Stimulated activated effector memory CD8-positive, alpha-beta T cell treated with anti-CD3 and anti-CD28 coated beads, Interleukin-12 subunit alpha, Interleukin-12 subunit beta, amount 100 ng/mL, for 72 hours (primary cell): ENCODE data around the gene TLR1.

Experiments used
- ATAC-seq: fragments of 150-1000 bp; cut with Tn5 transposase; 2 replicates; pipeline ENCODE4 v1.10.0; 2021
- DNase-seq, 2 donors: peaks; one replicate each; pipeline ENCODE4 v3.0.0; 2021 to 2022; ENCODE audit warnings: low spot score in 2 of 2
- H3K27ac Mint-ChIP-seq: one replicate; pipeline ENCODE4 v1.8.0; 2022; ENCODE audit warnings: mild to moderate bottlenecking, mixed read lengths
- H3K36me3 Mint-ChIP-seq: one replicate; pipeline ENCODE4 v1.8.0; 2022; ENCODE audit warnings: mild to moderate bottlenecking, mixed read lengths
- H3K4me1 Mint-ChIP-seq: one replicate; pipeline ENCODE4 v1.8.0; 2022; ENCODE audit warnings: mixed read lengths
- H3K4me3 Mint-ChIP-seq: one replicate; pipeline ENCODE4 v1.8.0; 2022; ENCODE audit warnings: mild to moderate bottlenecking, mixed read lengths
- H3K9me3 Mint-ChIP-seq: one replicate; pipeline ENCODE4 v1.8.0; 2022; ENCODE audit warnings: mixed read lengths

TLR1 gene, protein sequence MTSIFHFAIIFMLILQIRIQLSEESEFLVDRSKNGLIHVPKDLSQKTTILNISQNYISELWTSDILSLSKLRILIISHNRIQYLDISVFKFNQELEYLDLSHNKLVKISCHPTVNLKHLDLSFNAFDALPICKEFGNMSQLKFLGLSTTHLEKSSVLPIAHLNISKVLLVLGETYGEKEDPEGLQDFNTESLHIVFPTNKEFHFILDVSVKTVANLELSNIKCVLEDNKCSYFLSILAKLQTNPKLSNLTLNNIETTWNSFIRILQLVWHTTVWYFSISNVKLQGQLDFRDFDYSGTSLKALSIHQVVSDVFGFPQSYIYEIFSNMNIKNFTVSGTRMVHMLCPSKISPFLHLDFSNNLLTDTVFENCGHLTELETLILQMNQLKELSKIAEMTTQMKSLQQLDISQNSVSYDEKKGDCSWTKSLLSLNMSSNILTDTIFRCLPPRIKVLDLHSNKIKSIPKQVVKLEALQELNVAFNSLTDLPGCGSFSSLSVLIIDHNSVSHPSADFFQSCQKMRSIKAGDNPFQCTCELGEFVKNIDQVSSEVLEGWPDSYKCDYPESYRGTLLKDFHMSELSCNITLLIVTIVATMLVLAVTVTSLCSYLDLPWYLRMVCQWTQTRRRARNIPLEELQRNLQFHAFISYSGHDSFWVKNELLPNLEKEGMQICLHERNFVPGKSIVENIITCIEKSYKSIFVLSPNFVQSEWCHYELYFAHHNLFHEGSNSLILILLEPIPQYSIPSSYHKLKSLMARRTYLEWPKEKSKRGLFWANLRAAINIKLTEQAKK

DNA sequence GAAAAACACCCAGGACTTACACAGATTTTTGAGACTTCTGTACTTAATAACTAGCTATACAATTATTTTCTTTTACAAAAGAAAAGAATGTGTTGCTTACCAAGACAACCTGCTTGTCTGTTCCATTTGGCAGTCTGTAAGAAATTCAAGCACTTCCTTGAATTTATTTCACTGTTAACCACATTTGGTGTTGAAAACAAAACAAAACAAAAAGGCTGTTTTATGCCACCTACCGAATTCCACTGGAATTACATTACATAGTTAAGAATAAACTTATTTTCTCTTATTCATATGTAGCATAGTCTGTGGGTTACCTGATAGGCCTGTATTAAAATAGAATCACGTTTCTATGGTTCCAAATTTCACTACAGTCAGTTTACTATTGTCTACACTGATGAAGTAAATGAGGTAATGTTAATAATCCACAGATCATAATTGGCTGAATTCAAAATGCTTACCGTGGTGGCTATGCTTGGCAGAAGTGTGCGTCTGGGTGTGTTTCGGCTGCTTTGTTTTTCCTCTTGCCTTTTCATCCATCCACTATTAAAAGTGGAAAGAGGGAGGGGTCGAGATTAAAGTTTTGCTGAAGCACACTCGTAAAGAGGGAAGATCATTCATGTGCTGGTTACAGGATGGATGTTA lies at the start of gene TLR1:
TSS of gene TLR1 (minus strand) at position 138 of the 642 bp plus-strand sequence. CDS start 5,960 bp downstream, outside the sequence.
- DNase-seq (no peak), ATAC-seq (peak; percentile 87)
- peaks cover 4% of the 10 kb centered on the region for H3K36me3 Mint-ChIP-seq
- H3K27ac Mint-ChIP-seq, result peak within 1 kb of the TSS; percentile 88
- peaks cover 35% of the 10 kb centered on the region for H3K4me1 Mint-ChIP-seq
- peak within 1 kb of the TSS; percentile 68 for H3K4me3 Mint-ChIP-seq
- H3K9me3 Mint-ChIP-seq, result peaks cover 12% of the 10 kb centered on the region

DNA sequence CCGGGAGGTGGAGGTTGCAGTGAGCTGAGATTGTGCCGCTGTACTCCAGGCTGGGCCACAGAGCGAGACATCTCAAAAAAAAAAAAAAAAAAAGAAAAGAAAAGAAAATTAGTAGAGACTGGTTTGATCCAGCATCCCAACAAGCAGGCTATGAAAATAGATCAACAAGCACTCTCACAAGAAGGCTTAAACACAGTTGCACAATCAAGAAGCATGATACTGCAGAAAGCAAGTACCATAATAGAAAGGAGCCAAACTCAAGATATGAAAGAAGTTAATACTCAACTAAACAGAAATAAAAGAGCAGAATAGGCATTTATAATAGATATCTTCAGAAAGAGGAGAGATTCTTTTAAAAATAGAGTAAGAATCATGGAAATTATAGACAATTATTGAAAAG lies 41.4 kb upstream of the TLR1 start:
- Mint-ChIP-seq H3K4me3 (no peak overlapping the region), H3K27ac (no peak overlapping the region), H3K4me1 (no peaks in the 10 kb centered on the region), H3K9me3 (peaks cover 6% of the 10 kb centered on the region), H3K36me3 (no peaks in the 10 kb centered on the region)
- no peak for DNase-seq
- no peak for ATAC-seq

DNA sequence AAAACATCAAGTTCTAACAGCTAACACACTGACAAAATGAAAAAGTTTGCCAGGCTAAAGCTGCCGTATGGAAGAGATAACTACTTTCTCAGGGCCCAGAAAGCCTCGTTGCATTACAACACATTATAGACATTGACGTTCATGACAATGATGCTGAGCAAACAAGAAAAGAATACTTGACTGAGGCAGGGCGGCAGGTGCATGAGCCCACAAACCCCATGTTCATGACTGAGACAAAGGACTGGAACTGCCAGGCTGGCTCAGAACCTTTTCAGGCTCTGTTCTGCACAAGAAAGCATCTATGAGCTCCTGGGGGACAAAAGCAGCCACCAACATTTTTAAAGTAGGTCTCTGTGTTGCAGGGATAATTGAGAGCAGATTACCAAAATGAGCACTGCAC lies 38.4 kb upstream of the TLR1 start:
- no peak for DNase-seq
- no peak for ATAC-seq
- H3K27ac Mint-ChIP-seq, result no peak overlapping the region
- H3K4me3 Mint-ChIP-seq, result no peak overlapping the region
- no peaks in the 10 kb centered on the region for H3K36me3 Mint-ChIP-seq
- no peaks in the 10 kb centered on the region for H3K9me3 Mint-ChIP-seq
- peaks cover 9% of the 10 kb centered on the region for H3K4me1 Mint-ChIP-seq

DNA sequence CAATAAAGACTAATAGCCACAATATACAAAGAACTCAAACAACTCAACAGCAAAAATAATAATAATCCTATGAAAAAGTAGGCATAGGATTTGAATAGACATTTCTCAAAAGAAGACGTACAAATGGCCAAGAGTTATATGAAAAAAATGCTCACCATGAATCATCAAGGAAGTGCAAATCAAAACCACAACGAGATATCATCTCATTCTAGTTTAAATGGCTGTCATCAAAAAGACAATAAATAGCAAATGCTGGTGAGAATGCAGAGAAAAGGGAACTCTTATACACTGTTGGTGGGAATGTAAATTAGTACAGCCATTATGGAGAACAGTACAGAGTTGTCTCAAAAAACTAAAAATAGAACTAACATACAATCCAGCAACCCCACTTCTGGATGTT lies 33.3 kb upstream of the TLR1 start:
- peak; percentile 57 for ATAC-seq
- no peaks in the 10 kb centered on the region for H3K36me3 Mint-ChIP-seq

DNA sequence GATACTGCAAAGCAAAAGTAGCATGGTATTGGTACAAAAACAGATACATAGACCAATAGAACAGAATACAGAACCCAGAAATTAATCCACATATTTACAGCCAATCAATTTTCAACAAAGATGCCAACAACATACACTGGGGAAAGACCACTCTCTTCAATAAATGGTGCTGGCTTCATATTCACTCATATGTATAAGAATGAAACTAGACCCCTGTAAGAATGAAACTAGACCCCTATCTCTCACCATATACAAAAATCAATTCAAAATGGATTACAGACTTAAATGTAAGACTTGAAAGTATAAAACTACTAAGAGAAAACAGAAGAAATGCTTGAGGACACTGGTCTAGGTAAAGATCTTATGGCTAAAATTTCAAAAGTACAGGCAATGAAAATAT lies 32.7 kb upstream of the TLR1 start:
- Mint-ChIP-seq H3K9me3 (peaks cover 8% of the 10 kb centered on the region), H3K4me1 (peaks cover 17% of the 10 kb centered on the region), H3K4me3 (no peak overlapping the region), H3K36me3 (no peaks in the 10 kb centered on the region), H3K27ac (no peak overlapping the region)
- no peak for DNase-seq
- peak; percentile 47 for ATAC-seq

More for the DNA sequence above, 33.3 kb upstream of the TLR1 start:
- Mint-ChIP-seq H3K4me3 (no peak overlapping the region), H3K4me1 (peaks cover 17% of the 10 kb centered on the region), H3K9me3 (peaks cover 8% of the 10 kb centered on the region), H3K27ac (no peak overlapping the region)
- DNase-seq, result no peak

DNA sequence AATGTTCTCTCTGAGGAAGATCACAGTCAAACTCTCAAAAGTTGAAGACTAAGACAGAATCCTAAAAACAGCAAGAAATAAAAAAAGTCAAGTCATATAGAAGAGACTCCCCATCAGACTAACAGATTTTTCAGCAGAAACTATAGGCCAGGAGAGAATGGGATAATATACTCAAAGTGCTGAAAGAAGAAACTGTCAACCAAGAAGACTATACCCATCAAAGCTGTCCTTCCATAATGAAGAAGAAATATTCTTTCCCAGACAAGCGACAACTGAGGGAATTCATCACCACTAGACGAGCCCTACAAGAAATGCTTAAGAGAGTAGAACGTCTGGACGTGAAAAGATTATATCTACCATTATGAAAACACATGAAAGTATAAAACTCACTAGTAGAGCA lies 30.0 kb upstream of the TLR1 start:
- peaks cover 8% of the 10 kb centered on the region for H3K9me3 Mint-ChIP-seq
- no peak overlapping the region for H3K27ac Mint-ChIP-seq

DNA sequence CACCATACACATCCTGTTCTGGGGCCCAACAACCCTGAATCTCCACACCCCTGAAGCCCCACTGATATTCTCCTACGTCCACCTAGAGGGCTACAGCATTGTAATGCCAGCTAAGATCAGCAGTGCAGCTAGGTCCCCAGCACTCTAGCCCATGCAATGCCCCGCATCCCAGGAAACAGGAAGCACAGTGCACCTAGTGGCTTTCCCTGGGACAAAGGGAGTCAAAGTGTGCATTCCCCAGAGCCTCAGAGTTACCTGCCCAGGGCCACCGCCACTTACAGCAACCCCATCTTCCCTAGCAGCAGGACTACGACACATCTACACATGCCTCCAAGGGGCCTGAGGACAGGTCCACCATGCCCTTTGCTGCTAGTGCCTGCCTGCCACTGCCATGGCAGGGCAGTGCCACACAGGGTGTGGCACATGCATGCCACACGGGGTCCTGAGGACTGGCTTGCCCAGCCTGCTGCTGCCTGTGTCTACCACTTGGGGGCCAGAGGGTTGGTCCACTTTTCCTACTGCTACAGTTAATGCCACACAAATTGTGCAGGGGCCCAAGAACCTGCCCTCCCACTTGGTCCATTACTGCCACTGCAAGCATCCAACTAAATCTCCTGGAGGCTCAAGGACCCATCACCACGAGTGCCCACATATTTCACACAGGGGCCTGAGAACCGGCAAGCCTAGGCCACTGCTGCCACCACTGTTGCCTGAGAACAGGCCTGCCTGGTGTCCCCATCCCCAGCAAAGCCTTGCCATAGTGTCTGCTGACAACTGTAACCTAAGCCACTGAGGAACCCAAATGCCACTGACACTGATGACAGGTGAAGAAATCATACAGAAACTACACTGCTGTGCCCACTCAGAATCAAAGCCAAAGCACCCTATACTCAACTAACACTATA lies 28.3 kb upstream of the TLR1 start:
- no peak overlapping the region for H3K4me3 Mint-ChIP-seq
- ATAC-seq, result no peak
- H3K4me1 Mint-ChIP-seq, result peaks cover 6% of the 10 kb centered on the region
- peaks cover 8% of the 10 kb centered on the region for H3K9me3 Mint-ChIP-seq
- H3K36me3 Mint-ChIP-seq, result no peaks in the 10 kb centered on the region
- H3K27ac Mint-ChIP-seq, result no peak overlapping the region
- no peak for DNase-seq

More for the DNA sequence above, 30.0 kb upstream of the TLR1 start:
- no peaks in the 10 kb centered on the region for H3K36me3 Mint-ChIP-seq
- H3K4me3 Mint-ChIP-seq, result no peak overlapping the region
- peaks cover 17% of the 10 kb centered on the region for H3K4me1 Mint-ChIP-seq
- ATAC-seq (no peak), DNase-seq (no peak)

DNA sequence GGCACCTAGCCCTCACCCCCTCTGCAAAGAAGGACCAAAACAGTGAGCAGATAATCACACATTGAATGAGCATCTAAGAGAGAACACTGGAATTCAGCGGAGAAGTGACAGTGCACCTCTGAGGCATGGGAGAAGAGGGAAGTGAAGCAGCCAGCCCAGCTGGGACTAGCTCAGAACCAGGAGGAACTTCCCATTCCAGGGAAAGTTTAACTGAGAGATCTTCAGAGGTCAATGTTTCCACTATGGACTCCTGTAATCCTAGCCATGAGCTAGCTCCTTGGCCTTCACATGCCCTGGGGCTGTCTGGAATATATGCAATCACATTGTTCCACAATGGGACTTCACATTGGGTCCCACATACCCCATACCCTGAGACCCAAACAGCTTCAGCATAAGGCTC lies 27.6 kb upstream of the TLR1 start:
- H3K9me3 Mint-ChIP-seq, result peaks cover 8% of the 10 kb centered on the region
- no peak overlapping the region for H3K27ac Mint-ChIP-seq
- ATAC-seq (no peak), DNase-seq (no peak)
- no peaks in the 10 kb centered on the region for H3K4me1 Mint-ChIP-seq
- H3K4me3 Mint-ChIP-seq, result no peak overlapping the region
- no peaks in the 10 kb centered on the region for H3K36me3 Mint-ChIP-seq

DNA sequence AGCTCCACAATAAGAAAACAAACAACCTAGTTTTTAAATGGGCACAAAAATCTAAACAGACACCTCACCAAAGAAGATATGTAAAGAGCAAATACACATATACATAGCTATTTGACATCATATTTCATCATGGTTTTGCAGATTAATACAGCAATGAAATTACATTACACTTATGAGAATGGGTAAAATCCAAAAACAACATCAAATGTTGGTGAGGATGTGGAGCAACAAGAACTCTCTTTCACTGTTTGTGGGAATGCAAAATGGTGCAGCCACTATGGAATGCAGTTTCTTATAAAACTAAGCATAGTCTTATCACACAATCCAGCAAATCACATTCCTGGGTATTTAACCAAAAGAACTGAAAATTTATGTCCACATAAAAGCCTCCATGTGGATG lies 27.1 kb upstream of the TLR1 start:
- Mint-ChIP-seq H3K4me1 (no peaks in the 10 kb centered on the region), H3K36me3 (no peaks in the 10 kb centered on the region), H3K27ac (no peak overlapping the region), H3K4me3 (no peak overlapping the region), H3K9me3 (peaks cover 8% of the 10 kb centered on the region)
- ATAC-seq (no peak), DNase-seq (no peak)

DNA sequence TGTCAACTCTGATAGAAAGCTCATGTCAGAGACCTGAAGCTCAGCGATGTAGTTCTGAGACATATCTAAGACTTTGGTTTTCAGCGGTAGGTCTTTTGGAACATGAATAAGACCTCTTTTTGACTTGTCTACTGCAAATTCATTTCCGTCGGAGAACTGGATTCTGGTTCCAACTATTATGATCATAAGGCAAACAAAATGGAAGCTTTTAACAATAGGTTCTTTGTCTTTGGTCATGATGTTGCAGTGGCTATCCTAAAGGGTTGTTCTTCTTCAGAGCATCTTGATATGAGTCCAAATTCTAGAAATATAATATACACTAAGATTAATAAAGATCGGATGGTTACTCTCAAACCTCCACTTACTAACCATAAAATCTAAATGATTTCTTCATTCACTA lies 24.6 kb upstream of the TLR1 start:
- DNase-seq, result no peak
- Mint-ChIP-seq H3K36me3 (no peaks in the 10 kb centered on the region), H3K4me3 (no peak overlapping the region), H3K27ac (no peak overlapping the region), H3K9me3 (peaks cover 5% of the 10 kb centered on the region), H3K4me1 (no peaks in the 10 kb centered on the region)
- ATAC-seq, result no peak

DNA sequence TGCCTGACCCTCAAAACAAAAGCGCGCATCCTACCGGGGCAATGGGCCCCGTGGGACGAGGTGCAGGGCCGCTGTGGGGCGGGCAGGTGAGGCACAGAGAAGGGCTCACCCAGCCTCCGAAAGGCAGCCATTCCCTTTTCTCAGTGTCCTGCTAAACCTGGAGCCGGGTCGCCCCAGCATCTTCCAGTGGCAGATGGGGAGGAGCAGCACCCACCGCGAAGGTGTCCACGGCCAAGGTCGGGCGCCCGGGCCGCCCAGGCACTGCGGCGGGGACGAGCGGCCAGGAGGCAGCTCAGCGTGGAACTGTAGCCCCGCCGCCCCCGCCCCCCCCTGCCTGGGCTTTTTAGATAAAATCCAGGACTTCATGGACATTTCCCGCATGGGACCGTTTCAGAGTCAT lies 19.2 kb upstream of the TLR1 start:
- H3K27ac Mint-ChIP-seq, result no peak overlapping the region
- ATAC-seq (no peak), DNase-seq (no peak)
- peaks cover 18% of the 10 kb centered on the region for H3K4me1 Mint-ChIP-seq
- H3K9me3 Mint-ChIP-seq, result peaks cover 6% of the 10 kb centered on the region
- H3K4me3 Mint-ChIP-seq, result no peak overlapping the region
- H3K36me3 Mint-ChIP-seq, result no peaks in the 10 kb centered on the region

DNA sequence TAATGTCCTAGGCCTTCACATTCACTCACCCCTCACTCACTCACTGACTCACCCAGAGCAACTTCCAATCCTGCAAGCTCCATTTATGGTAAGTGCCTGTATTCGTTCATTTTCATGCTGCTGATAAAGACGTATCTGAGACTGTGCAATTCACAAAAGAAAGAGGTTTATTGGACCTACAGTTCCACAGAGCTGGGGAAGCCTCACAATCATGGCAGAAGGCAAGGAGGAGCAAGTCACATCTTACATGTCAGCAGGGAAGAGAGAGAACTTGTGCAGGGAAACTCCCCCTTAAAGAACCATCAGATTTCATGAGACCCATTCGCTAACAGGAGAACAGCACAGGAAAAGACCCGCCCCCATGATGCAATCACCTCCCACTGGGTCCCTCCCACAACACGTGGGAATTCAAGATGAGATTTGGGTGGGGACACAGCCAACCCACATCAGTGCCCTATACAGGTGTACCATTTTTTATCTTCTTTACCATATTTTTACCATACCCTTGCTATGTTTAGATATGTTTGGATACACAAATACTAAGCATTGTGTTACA lies 18.2 kb upstream of the TLR1 start:
- Mint-ChIP-seq H3K4me3 (no peak overlapping the region), H3K27ac (no peak overlapping the region), H3K9me3 (peaks cover 6% of the 10 kb centered on the region), H3K4me1 (peaks cover 18% of the 10 kb centered on the region), H3K36me3 (no peaks in the 10 kb centered on the region)
- ATAC-seq (no peak), DNase-seq (no peak)

DNA sequence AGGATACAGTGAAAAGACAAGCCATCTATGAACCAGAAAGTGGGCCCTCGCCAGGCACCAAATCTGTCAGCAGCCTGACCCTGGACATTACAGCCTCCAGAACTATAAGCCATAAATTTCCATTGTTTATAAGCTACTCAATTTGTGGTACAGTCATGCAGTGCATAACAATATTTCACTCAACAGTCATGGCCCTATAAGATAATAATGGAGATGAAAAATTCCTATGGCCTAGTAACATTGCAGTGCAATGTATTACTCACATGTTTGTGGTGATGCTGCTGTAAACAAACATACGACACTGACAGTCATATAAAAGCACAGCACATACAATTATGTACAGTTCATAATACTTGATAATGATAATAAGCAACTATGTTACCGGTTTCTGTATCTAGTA lies 17.1 kb upstream of the TLR1 start:
- Mint-ChIP-seq H3K36me3 (no peaks in the 10 kb centered on the region), H3K4me1 (peaks cover 18% of the 10 kb centered on the region), H3K9me3 (peaks cover 6% of the 10 kb centered on the region), H3K4me3 (no peak overlapping the region), H3K27ac (no peak overlapping the region)
- ATAC-seq, result no peak
- no peak for DNase-seq

DNA sequence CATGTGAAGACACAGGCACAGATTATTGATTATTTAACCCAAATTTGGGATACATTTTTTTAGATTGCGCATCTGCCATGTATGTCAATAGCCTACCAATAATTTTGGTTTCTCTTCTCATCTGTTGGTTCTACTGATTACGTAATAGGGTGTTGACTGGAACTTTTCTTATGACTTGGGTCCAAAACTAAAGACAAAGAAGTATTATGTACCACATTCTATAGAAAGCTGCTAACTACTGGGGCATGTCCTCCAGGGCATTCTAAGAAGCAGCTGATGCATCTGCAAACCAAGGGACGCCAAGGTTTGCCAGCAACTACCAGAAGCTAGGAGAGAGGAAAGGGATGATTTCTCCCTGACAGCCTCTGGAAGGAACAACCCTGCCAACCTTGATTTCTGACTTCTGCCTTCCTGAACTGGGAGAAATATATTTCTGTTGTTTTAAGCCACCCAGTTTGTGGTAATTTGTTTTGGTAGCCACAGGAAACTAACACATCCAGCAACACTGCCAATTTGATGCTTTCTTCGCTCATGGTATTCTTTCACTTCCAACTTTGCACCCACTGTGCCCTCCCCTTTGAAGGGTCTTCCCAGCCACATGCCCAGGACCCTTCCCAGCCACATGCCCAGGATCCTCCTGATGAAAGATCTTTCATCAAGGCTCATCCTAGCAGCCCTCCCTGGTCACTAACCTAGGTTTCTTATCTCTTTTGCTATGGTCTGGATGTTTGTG lies 15.9 kb upstream of the TLR1 start:
- DNase-seq (no peak), ATAC-seq (no peak)
- Mint-ChIP-seq H3K27ac (no peak overlapping the region), H3K4me1 (peaks cover 18% of the 10 kb centered on the region), H3K36me3 (no peaks in the 10 kb centered on the region), H3K9me3 (peaks cover 3% of the 10 kb centered on the region), H3K4me3 (no peak overlapping the region)
